HCT116 (cell line): Measurements from ENCODE around the gene TPRKB. TPM values are rescaled to one million over a fixed set of nuclear protein-coding genes. Genes with fewer than 3 reads are reported as not detected.
"Not testable (repeated sequence)": the region's sequence is repeated elsewhere in the genome, so short reads cannot be mapped to it uniquely, and the experiment has no call there.

Experiments used
- ATAC-seq: fragments of 200-7000 bp; cut with Tn5 transposase; 2 replicates; pipeline ENCODE4 v1.9.1; 2020; ENCODE audit warnings: mild to moderate bottlenecking, moderate library complexity
- BruUV-seq: library from RNA; stranded (reverse); fragments of 400-500 nt; replicated peaks from 2 replicates; lab custom pipeline; 2021; lab: Mats Ljungman, UMichigan
- CTCF ChIA-PET: fragments of 300-600 bp; sonication (Branson Sonifier 250); formaldehyde crosslinking; loops from one replicate; lab custom pipeline; 2021; ENCODE audit warnings: antibody characterized with exemption; lab: Charles Lee
- POLR2A ChIA-PET: fragments of 300-600, 350-600 bp; sonication (Branson Sonifier 250); formaldehyde crosslinking; loops from one replicate; lab custom pipeline; 2021; ENCODE audit warnings: antibody characterized with exemption; lab: Charles Lee
- RAD21 ChIA-PET, 2 experiments: fragments of 300-600 bp; sonication (Branson Sonifier 250); formaldehyde crosslinking; loops; one replicate each; lab custom pipeline; 2023; ENCODE audit warnings: low total read pairs in 2 of 2; ENCODE audit not compliant: uncharacterized antibody in 2 of 2, unreplicated experiment in 2 of 2, low non-redundant PET in 1 of 2; lab: Charles Lee
- DNase-seq: peaks from one replicate; pipeline ENCODE4 v3.0.0-alpha.2; 2010; ENCODE audit warnings: low read depth, low spot score
- H2AFZ ChIP-seq: fragments of 200-600 bp; shearing (Covaris generic), sonication (generic); 2 replicates; pipeline ENCODE4 v1.6.1; 2017; ENCODE audit warnings: low read depth, mixed run types, mixed read lengths, antibody characterized with exemption, low read length; ENCODE audit not compliant: poor library complexity, severe bottlenecking
- H3K27ac ChIP-seq: 2 replicates; pipeline ENCODE4 v1.5.1; 2012; ENCODE audit warnings: low read depth, low read length
- H3K27me3 ChIP-seq: fragments of 200-600 bp; sonication (generic); 2 replicates; pipeline ENCODE4 v1.6.1; 2016; ENCODE audit warnings: mixed run types, low read length, mixed read lengths; ENCODE audit not compliant: insufficient read depth
- H3K36me3 ChIP-seq, 2 experiments: fragments of 200-500 bp in 1 of 2; fragments of 200-600 bp in 1 of 2; sonication (Bioruptor generic) in 1 of 2; sonication (generic) in 1 of 2; 2 replicates each; pipeline versions ENCODE4 v1.5.1 to v1.6.1; 2014 to 2016; ENCODE audit warnings: low read length in 2 of 2, inconsistent platforms in 1 of 2, mixed read lengths in 1 of 2, mixed run types in 1 of 2; ENCODE audit not compliant: insufficient read depth in 2 of 2, control insufficient read depth in 1 of 2
- H3K4me1 ChIP-seq, 2 experiments: fragments of 200-600 bp in 1 of 2; sonication (generic) in 1 of 2; 2 replicates each; pipeline versions ENCODE4 v1.5.1 to v1.6.1; 2012 to 2017; ENCODE audit warnings: low read length in 2 of 2, inconsistent platforms in 1 of 2, mild to moderate bottlenecking in 1 of 2, mixed read lengths in 1 of 2, mixed run types in 1 of 2, moderate library complexity in 1 of 2; ENCODE audit not compliant: insufficient read depth in 2 of 2, control insufficient read depth in 1 of 2
- H3K4me2 ChIP-seq: fragments of 200-600 bp; sonication (generic); 2 replicates; pipeline ENCODE4 v1.6.1; 2017; ENCODE audit warnings: mixed run types, low read length, mixed read lengths
- H3K4me3 ChIP-seq, 2 experiments: fragments of 200-600 bp in 1 of 2; sonication (generic) in 1 of 2; replicated peaks in 1 of 2; 2 replicates each; pipeline ENCODE4 v1.5.1; 2011 to 2016; ENCODE audit warnings: low read length in 2 of 2, control low read depth in 1 of 2, low read depth in 1 of 2, mild to moderate bottlenecking in 1 of 2, mixed read lengths in 1 of 2, mixed run types in 1 of 2
- H3K79me2 ChIP-seq: fragments of 200-600 bp; sonication (generic); 2 replicates; pipeline ENCODE4 v1.6.1; 2017; ENCODE audit warnings: mild to moderate bottlenecking, mixed run types, low read length, moderate library complexity, mixed read lengths; ENCODE audit not compliant: insufficient read depth
- H3K9ac ChIP-seq: fragments of 200-600 bp; sonication (generic); 2 replicates; pipeline ENCODE4 v1.6.1; 2016; ENCODE audit warnings: low read length, mixed read lengths
- H3K9me2 ChIP-seq: fragments of 200-600 bp; sonication (generic), shearing (Covaris generic); 2 replicates; pipeline ENCODE4 v1.6.1; 2017; ENCODE audit warnings: mixed run types, mild to moderate bottlenecking, moderate library complexity; ENCODE audit not compliant: insufficient read depth
- H3K9me3 ChIP-seq, 2 experiments: fragments of 200-500 bp in 1 of 2; fragments of 200-600 bp in 1 of 2; sonication (Bioruptor generic) in 1 of 2; sonication (generic) in 1 of 2; 2 replicates each; pipeline ENCODE4 v1.6.1; 2014 to 2017; ENCODE audit warnings: low read length in 2 of 2, mixed read lengths in 2 of 2, inconsistent platforms in 1 of 2, low read depth in 1 of 2, mild to moderate bottlenecking in 1 of 2, mixed run types in 1 of 2, moderate library complexity in 1 of 2; ENCODE audit not compliant: control insufficient read depth in 1 of 2, insufficient read depth in 1 of 2
- H4K20me1 ChIP-seq: fragments of 200-600 bp; sonication (generic), shearing (Covaris generic); 2 replicates; pipeline ENCODE4 v1.6.1; 2017; ENCODE audit warnings: mixed run types, mild to moderate bottlenecking, moderate library complexity; ENCODE audit not compliant: insufficient read depth
- CBX3 ChIP-seq: IDR thresholded peaks from 2 replicates; pipeline ENCODE4 v1.6.1; 2012; ENCODE audit warnings: low read depth
- CEBPB ChIP-seq: IDR thresholded peaks from 2 replicates; pipeline ENCODE4 v1.6.1; 2012; ENCODE audit warnings: low read depth
- ELF1 ChIP-seq: IDR thresholded peaks from 2 replicates; pipeline ENCODE4 v1.6.1; 2012; ENCODE audit warnings: low read depth, borderline replicate concordance
- JUND ChIP-seq: IDR thresholded peaks from 2 replicates; pipeline ENCODE4 v1.6.1; 2012
- POLR2AphosphoS5 ChIP-seq: IDR thresholded peaks from 2 replicates; pipeline ENCODE4 v1.6.1; 2011; ENCODE audit warnings: mild to moderate bottlenecking, low read depth, low read length, moderate library complexity
- RAD21 ChIP-seq: IDR thresholded peaks from 2 replicates; pipeline ENCODE4 v1.6.1; 2012; ENCODE audit warnings: low read depth, mild to moderate bottlenecking
- SIN3A ChIP-seq: IDR thresholded peaks from 2 replicates; pipeline ENCODE4 v1.6.1; 2012; ENCODE audit warnings: low read depth
- SP1 ChIP-seq: IDR thresholded peaks from 2 replicates; pipeline ENCODE4 v1.6.1; 2012; ENCODE audit warnings: low read depth
- ZNF274 ChIP-seq: fragments of 200-500 bp; sonication (Bioruptor generic); IDR thresholded peaks from 2 replicates; pipeline ENCODE4 v1.6.1; 2014; ENCODE audit warnings: mild to moderate bottlenecking, low read depth, low read length, inconsistent platforms
- intact Hi-C: fragments of 100-400 bp; cut with micrococcal nuclease; formaldehyde crosslinking; loops from 2 replicates; pipeline ENCODE4 v1.10.0; 2022
- total RNA-seq: library from RNA; stranded (reverse); gene quantifications from one replicate; pipeline ENCODE4 v1.2.1, GENCODE V29; 2021; ENCODE audit not compliant: unreplicated experiment

Gene TPRKB
- total RNA-seq, 1 experiment from 2014 or later = 42.5 TPM

DNA sequence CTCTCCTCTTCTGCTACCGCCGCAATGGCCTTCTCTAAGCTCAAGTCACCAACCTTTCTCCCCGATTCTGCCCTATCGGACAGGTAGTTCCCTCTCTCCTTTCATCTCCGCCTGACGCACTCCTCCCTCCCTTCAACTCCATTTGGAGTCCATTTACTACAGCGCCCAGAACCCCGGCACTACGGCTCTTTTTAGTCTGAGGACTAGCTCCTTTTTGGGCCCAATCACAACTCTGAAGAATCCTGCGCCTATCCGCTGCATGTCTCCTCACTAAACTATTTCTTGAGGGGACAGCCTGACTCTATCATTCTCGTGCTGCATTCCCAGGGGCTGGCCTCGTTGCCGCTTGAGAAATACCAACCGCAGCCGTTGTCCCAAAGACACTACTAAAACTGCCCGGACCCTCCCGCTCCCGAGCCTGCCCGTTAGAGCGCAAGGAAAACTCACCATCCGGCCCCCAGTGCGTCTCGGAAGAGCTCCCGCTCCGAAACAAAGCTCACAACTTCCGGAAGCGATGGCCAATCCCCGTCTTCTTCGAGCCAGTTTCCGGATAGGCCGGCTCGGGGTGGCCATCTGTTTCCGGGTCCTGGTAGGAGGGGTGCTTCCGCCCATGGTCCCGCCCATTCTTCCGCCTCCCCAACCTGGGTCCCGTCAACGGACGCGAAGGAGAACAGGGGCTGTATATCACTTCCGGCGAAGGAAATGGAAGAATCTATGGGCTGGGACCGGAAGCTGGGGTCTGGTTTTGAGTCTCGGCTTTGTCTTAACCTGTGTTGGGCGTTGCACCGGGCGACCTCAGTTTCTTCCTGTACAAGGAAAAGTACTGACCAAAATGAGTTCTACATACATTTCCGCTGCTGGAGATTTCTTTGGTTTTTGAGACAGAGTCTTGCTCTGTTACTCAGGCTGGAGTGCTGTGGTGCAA lies at the start of gene TPRKB (continued):
- TF ChIP-seq SIN3A (peak; percentile 64), POLR2AphosphoS5 (peak; percentile 86), RAD21 (no peak), JUND (no peak), ELF1 (peak; percentile 97), SP1 (peak; percentile 92), CEBPB (no peak), CBX3 (peak; percentile 96), ZNF274 (no peak)

- peak within 1 kb of the TSS; percentile 80 for H3K4me2 ChIP-seq
- CTCF ChIA-PET, ATAC-seq, POLR2A ChIA-PET, H3K9me3 ChIP-seq, BruUV-seq, H3K36me3 ChIP-seq, H3K27me3 ChIP-seq, RAD21 ChIA-PET, H3K9me2 ChIP-seq, H3K79me2 ChIP-seq, H4K20me1 ChIP-seq, DNase-seq, intact Hi-C loops: not testable (repeated sequence)
- peak within 1 kb of the TSS; percentile 75 for H3K27ac ChIP-seq
- peaks cover 12 to 26% of the 10 kb centered on the region in 2 experiments for H3K4me1 ChIP-seq
- peak within 1 kb of the TSS; percentile 77 for H2AFZ ChIP-seq
- H3K4me3 ChIP-seq = peak within 1 kb of the TSS; percentile 33 to 48
- H3K9ac ChIP-seq = peak within 1 kb of the TSS; percentile 60
Observed at GRCh38 chr2:73783883-73784282, 46.7 kb upstream of the TPRKB start, which contains the start of gene C2orf78. TSS of gene C2orf78 (plus strand) at chr2:73784183. CDS start at chr2:73784310, 127 bp downstream.
